OCI-LY3 (cell line): ENCODE results near the gene WDSUB1.

ENCODE experiments used
- CTCF ChIP-seq: fragments of 200-600, 300-600 bp; sonication (generic); IDR thresholded peaks from 2 replicates; pipeline ENCODE4 v1.5.1; 2014; ENCODE audit warnings: antibody characterized with exemption, low read length, low read depth
- EZH2phosphoT487 ChIP-seq: fragments of 200-600 bp; shearing (Covaris generic); IDR thresholded peaks from 2 replicates; pipeline ENCODE4 v1.6.1; 2018; ENCODE audit warnings: antibody characterized with exemption, mixed run types, low read depth

GRCh38 chr2:159285433-159285832, 1.1 kb downstream of the WDSUB1 start:
- TF ChIP-seq CTCF (no peak), EZH2phosphoT487 (no peak)
